Measurements from ENCODE around the gene ZC3H15.

DNA sequence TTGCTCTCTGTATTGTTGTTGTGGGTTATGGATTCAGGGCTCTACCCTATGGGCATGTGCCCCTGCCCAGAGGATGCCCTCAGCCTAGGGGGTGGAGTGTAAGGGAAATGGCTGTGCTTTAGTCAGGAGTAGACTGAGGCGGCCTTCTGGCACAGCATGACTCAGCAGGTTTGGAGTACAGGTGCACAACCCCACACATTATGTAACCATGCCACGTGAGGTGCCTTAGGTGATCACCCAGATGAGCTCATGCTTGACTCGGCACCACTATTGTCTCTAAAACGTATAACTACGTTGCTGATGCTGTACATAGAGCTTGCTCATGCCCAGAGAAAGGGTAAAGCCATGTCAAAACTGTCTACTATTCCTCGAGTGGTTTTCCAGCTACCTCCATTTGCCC, 48.3 kb upstream of the ZC3H15 start:
- TF ChIP-seq, protein P1, sequence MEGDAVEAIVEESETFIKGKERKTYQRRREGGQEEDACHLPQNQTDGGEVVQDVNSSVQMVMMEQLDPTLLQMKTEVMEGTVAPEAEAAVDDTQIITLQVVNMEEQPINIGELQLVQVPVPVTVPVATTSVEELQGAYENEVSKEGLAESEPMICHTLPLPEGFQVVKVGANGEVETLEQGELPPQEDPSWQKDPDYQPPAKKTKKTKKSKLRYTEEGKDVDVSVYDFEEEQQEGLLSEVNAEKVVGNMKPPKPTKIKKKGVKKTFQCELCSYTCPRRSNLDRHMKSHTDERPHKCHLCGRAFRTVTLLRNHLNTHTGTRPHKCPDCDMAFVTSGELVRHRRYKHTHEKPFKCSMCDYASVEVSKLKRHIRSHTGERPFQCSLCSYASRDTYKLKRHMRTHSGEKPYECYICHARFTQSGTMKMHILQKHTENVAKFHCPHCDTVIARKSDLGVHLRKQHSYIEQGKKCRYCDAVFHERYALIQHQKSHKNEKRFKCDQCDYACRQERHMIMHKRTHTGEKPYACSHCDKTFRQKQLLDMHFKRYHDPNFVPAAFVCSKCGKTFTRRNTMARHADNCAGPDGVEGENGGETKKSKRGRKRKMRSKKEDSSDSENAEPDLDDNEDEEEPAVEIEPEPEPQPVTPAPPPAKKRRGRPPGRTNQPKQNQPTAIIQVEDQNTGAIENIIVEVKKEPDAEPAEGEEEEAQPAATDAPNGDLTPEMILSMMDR (conservative IDR thresholded peaks at IDR 0.05; ENCODE audit: low read length), result no peak
- no peak for TF ChIP-seq EZH2phosphoT487 (IDR thresholded peaks at IDR 0.05; ENCODE audit: borderline replicate concordance)

Data from Loucy (cell line).